SK-N-DZ (cell line): Measurements from ENCODE around the gene ZDHHC16.
"Not testable (repeated sequence)": the region's sequence is repeated elsewhere in the genome, so short reads cannot be mapped to it uniquely, and the experiment has no call there.

Source experiments
- DNase-seq: peaks from one replicate; pipeline ENCODE4 v3.0.0-alpha.2; 2015; ENCODE audit warnings: low spot score

The ZDHHC16 gene

GRCh38 chr10:97434055-97434454 lies 11.9 kb upstream of the ZDHHC16 start:
- no peak for DNase-seq

GRCh38 chr10:97434557-97434956 lies 11.4 kb upstream of the ZDHHC16 start:
- DNase-seq = no peak

- no peak for DNase-seq
Observed at GRCh38 chr10:97435211-97435610, 10.8 kb upstream of the ZDHHC16 start.

GRCh38 chr10:97442277-97442676 lies 3.7 kb upstream of the ZDHHC16 start:
- DNase-seq = no peak

- no peak for DNase-seq
Observed at GRCh38 chr10:97444212-97444611, 1.8 kb upstream of the ZDHHC16 start.

- no peak for DNase-seq
Observed at GRCh38 chr10:97445357-97445721, 636 bp upstream of the ZDHHC16 start.

- no peak for DNase-seq
Observed at GRCh38 chr10:97450828-97451227, 4.9 kb downstream of the ZDHHC16 start.

GRCh38 chr10:97451605-97452004 lies 5.6 kb downstream of the ZDHHC16 start:
- DNase-seq = no peak

- DNase-seq = no peak
Observed at GRCh38 chr10:97452352-97452751, 6.4 kb downstream of the ZDHHC16 start.

GRCh38 chr10:97454330-97455036 lies 8.5 kb downstream of the ZDHHC16 start:
- no peak for DNase-seq

- no peak for DNase-seq
Observed at GRCh38 chr10:97456034-97456685, 10.2 kb downstream of the ZDHHC16 start.

GRCh38 chr10:97456686-97457065 lies 10.7 kb downstream of the ZDHHC16 start:
- DNase-seq = no peak

GRCh38 chr10:97459111-97459510 lies 13.1 kb downstream of the ZDHHC16 start:
- no peak for DNase-seq

GRCh38 chr10:97459933-97460332 lies 14.0 kb downstream of the ZDHHC16 start:
- no peak for DNase-seq

GRCh38 chr10:97462309-97462708 lies 16.3 kb downstream of the ZDHHC16 start:
- DNase-seq = no peak

- peak; percentile 57 for DNase-seq
Observed at GRCh38 chr10:97463363-97464132, 17.6 kb downstream of the ZDHHC16 start.

GRCh38 chr10:97464226-97464625 lies 18.3 kb downstream of the ZDHHC16 start:
- no peak for DNase-seq

- no peak for DNase-seq
Observed at GRCh38 chr10:97465982-97466381, 20.0 kb downstream of the ZDHHC16 start.

- DNase-seq = no peak
Observed at GRCh38 chr10:97466755-97467154, 20.8 kb downstream of the ZDHHC16 start.

- DNase-seq = no peak
Observed at GRCh38 chr10:97468162-97468561, 22.2 kb downstream of the ZDHHC16 start.

GRCh38 chr10:97468781-97469180 lies 22.8 kb downstream of the ZDHHC16 start:
- DNase-seq = not testable (repeated sequence)

- no peak for DNase-seq
Observed at GRCh38 chr10:97474918-97475317, 28.9 kb downstream of the ZDHHC16 start.
